Central memory CD8-positive, alpha-beta T cell (primary cell): ENCODE measurements around the gene HMGA1.
"Not testable (repeated sequence)": the region's sequence is repeated elsewhere in the genome, so short reads cannot be mapped to it uniquely, and the experiment has no call there.

Experiments
- ATAC-seq: fragments of 150-1000 bp; cut with Tn5 transposase; replicated peaks from 2 replicates; pipeline ENCODE4 v1.10.0; 2022; ENCODE audit warnings: mild to moderate bottlenecking, moderate FRiP score, moderate number of reproducible peaks; ENCODE audit not compliant: poor library complexity, severe bottlenecking; ENCODE audit errors: extremely low read depth
- DNase-seq, 2 donors: peaks; one replicate each; pipeline ENCODE4 v3.0.0; 2021; ENCODE audit warnings: low spot score in 2 of 2
- H3K27ac Mint-ChIP-seq: one replicate; pipeline ENCODE4 v1.8.0; 2022; ENCODE audit warnings: low read depth, mild to moderate bottlenecking, moderate library complexity, mixed read lengths
- H3K27me3 Mint-ChIP-seq: one replicate; pipeline ENCODE4 v1.8.0; 2022; ENCODE audit warnings: mixed read lengths
- H3K36me3 Mint-ChIP-seq: one replicate; pipeline ENCODE4 v1.8.0; 2022; ENCODE audit warnings: mild to moderate bottlenecking, moderate library complexity, mixed read lengths; ENCODE audit not compliant: insufficient read depth
- H3K4me1 Mint-ChIP-seq: one replicate; pipeline ENCODE4 v1.8.0; 2022; ENCODE audit warnings: mixed read lengths
- H3K4me3 Mint-ChIP-seq: one replicate; pipeline ENCODE4 v1.8.0; 2022; ENCODE audit warnings: mild to moderate bottlenecking, moderate library complexity, mixed read lengths
- H3K9me3 Mint-ChIP-seq: one replicate; pipeline ENCODE4 v1.8.0; 2022; ENCODE audit warnings: mixed read lengths

The HMGA1 gene

GRCh38 chr6:34238585-34239499, 2.2 kb downstream of the HMGA1 start:
- peaks cover 54% of the 10 kb centered on the region for H3K4me1 Mint-ChIP-seq
- DNase-seq (no peak), ATAC-seq (no peak)
- H3K4me3 Mint-ChIP-seq, result peak overlapping the region; percentile 77
- no peaks in the 10 kb centered on the region for H3K9me3 Mint-ChIP-seq
- H3K36me3 Mint-ChIP-seq, result peaks cover 28% of the 10 kb centered on the region
- peak overlapping the region; percentile 81 for H3K27ac Mint-ChIP-seq
- H3K27me3 Mint-ChIP-seq, result no peaks in the 10 kb centered on the region

DNA sequence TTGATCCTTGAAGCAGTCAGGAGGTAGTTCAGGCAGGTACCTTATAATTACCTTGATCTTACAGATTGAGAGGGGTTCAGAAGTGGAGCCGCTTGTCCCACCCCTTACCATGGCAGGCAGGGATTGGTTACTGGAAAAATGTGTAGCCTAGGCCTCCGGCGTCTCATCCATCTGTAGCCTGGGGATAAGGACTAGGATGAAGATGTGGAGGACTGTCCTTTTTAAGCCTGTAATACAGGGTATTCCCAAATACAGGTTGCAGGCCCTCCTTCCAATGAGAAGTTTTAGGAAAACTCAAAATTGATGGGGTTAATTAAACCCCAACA, 2.8 kb downstream of the HMGA1 start:
- Mint-ChIP-seq H3K9me3 (no peaks in the 10 kb centered on the region), H3K27me3 (no peaks in the 10 kb centered on the region), H3K4me1 (peaks cover 49% of the 10 kb centered on the region), H3K4me3 (peak overlapping the region; percentile 77), H3K27ac (peak overlapping the region; percentile 49), H3K36me3 (peaks cover 27% of the 10 kb centered on the region)
- ATAC-seq (no peak), DNase-seq (no peak)

- H3K4me1 Mint-ChIP-seq, result peaks cover 49% of the 10 kb centered on the region
- H3K9me3 Mint-ChIP-seq, result no peaks in the 10 kb centered on the region
- ATAC-seq (no peak), DNase-seq (no peak)
- H3K27ac Mint-ChIP-seq, result peak overlapping the region; percentile 49
- H3K36me3 Mint-ChIP-seq, result peaks cover 27% of the 10 kb centered on the region
- H3K4me3 Mint-ChIP-seq, result no peak overlapping the region
- H3K27me3 Mint-ChIP-seq, result no peaks in the 10 kb centered on the region
These were observed 3.2 kb downstream of the HMGA1 start for GRCh38 chr6:34239893-34240292.

GRCh38 chr6:34240329-34241248, 3.9 kb downstream of the HMGA1 start:
- no peak overlapping the region for H3K4me3 Mint-ChIP-seq
- H3K27ac Mint-ChIP-seq, result no peak overlapping the region
- peaks cover 28% of the 10 kb centered on the region for H3K36me3 Mint-ChIP-seq
- peaks cover 56% of the 10 kb centered on the region for H3K4me1 Mint-ChIP-seq
- no peak for ATAC-seq
- H3K27me3 Mint-ChIP-seq, result no peaks in the 10 kb centered on the region
- DNase-seq, result no peak
- H3K9me3 Mint-ChIP-seq, result no peaks in the 10 kb centered on the region

DNA sequence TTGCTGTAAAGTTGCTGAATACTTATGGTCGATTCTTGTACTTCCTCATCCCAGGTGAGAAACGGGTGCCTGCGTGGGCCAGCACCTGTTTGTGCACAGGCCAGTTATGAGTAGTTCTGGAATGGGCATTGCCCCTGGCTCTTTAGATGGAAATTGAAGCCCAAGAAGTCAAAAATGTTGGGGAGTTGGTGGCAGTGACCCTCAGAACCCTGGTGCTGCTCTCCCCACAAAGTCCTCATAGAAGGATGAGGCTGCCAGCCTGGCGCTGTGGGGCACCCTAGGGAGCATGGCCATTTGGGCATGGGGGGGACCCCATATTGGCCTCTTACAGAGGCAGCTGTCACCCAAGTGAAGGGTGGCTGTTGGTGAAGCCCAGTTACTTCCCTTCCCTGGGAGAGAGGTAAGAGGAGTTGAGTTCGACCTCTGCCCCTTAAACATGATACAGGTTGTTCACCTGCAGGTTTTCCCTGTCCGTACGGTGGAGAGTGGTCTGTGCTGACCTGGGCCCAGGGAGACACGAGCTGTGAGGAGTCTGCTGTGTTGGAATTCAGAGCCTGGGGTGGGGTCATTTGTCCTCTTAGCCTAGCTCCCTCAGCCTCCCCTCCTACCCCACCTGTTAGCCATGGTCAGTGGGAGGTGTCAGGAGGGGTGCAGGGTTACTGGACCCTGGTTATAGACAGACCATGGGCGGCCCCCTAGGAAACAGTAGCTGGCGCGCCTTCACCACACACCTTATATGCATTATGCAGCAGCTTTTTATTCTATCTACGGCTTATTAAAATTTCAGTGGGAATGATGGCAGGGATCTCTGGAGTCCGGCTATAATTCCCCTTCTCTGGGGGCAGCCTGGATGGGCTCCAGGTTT, 4.9 kb downstream of the HMGA1 start:
- Mint-ChIP-seq H3K4me3 (no peak overlapping the region), H3K36me3 (peaks cover 25% of the 10 kb centered on the region), H3K27ac (peak overlapping the region; percentile 51), H3K27me3 (no peaks in the 10 kb centered on the region), H3K4me1 (peaks cover 55% of the 10 kb centered on the region), H3K9me3 (no peaks in the 10 kb centered on the region)
- ATAC-seq, result no peak
- DNase-seq, result no peak

DNA sequence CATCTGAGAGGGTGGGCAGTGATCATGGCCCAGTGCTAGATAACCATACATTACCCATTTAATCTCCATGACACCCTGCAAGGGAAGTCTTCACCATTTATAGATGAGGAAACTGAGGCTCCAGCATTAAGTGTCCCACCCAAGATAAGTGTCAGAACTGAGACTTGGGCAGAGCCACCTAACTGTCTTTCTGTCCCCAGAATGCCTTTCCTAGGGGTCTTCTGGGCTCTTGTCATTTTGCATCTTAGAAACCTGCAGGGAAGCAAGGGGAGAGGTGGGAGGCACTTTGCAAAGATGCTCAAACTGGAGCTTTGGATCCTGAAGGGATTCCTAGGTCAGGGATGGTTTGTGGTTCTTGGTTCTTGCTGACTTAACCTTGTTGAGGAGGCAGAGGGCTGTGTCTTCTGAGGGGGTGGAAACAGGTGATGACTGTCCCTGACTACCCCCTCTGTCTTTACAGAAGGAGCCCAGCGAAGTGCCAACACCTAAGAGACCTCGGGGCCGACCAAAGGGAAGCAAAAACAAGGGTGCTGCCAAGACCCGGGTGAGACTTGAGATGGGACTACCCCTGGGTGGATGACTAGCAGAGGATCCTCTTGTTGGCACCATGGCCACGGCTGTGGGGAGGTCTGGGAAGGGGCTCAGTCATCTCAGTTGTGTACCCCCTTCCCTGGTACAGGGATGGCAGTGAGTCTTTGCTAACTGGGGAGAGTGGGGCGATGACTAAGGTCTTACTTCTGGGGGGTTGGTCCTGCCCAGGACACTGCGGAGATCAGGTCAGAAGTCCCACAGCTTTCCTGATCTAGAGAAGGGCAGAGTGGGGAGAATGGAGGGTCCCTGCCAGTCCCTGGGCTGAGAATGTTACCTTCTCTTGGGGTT, 5.8 kb downstream of the HMGA1 start:
- no peak for DNase-seq
- Mint-ChIP-seq H3K4me1 (peaks cover 64% of the 10 kb centered on the region), H3K4me3 (no peak overlapping the region), H3K9me3 (no peaks in the 10 kb centered on the region), H3K27ac (peak overlapping the region; percentile 51), H3K36me3 (peaks cover 26% of the 10 kb centered on the region), H3K27me3 (no peaks in the 10 kb centered on the region)
- ATAC-seq, result no peak

- Mint-ChIP-seq H3K4me3 (no peak overlapping the region), H3K36me3 (peaks cover 28% of the 10 kb centered on the region), H3K9me3 (no peaks in the 10 kb centered on the region), H3K27ac (no peak overlapping the region), H3K4me1 (peaks cover 70% of the 10 kb centered on the region), H3K27me3 (no peaks in the 10 kb centered on the region)
- no peak for DNase-seq
- ATAC-seq, result no peak
These were observed 6.6 kb downstream of the HMGA1 start for GRCh38 chr6:34243131-34243771.

DNA sequence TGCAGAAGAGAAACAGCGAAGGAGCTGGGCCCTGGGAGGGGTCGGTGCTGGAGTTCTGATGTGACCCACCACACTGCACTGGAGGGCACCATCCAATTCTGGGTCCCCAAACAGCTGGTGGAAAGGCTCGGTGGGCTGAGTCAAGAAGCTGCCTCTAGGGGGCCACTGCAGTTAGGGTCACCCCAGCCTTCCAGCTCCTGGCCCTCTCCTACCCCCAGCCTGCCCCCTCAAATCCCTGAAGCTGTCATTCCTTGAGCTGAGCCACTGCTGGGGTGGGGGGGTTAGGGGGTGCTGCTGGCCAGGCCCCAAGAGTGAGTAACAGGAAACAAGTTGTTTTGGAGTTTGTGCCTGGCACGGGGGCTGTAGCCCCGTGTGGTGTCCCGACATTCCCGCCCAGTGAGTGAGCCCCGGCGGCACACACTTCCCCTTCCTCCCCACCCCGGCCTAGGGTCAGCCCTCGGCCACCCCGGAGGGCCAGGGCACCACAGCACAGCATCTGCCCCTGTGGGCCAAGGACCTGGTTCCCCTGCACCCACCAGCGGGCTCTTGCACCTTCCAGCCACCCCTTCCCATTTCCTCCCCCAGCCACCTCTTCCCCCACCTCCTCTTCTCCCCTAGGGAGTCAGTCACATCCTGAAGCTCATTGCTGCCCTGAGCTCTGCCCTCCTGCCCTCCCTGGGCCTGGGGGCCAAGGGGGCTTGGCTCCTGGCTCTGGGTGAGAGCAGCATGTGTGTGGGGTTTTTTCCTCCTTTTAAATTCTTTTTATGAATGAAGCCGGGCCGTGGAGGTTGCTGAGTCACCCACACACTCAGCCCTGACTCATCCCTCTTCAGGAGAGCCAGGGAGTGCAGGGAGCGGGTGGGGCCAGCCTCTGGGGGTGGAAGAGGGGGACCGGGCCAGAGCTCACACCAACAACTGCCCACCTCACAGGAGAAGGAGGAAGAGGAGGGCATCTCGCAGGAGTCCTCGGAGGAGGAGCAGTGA, 7.5 kb downstream of the HMGA1 start:
- Mint-ChIP-seq H3K4me3 (no peak overlapping the region), H3K27me3 (no peaks in the 10 kb centered on the region), H3K27ac (no peak overlapping the region), H3K4me1 (peaks cover 67% of the 10 kb centered on the region), H3K9me3 (no peaks in the 10 kb centered on the region), H3K36me3 (peaks cover 33% of the 10 kb centered on the region)
- DNase-seq (no peak), ATAC-seq (no peak)

GRCh38 chr6:34245032-34245760, 8.5 kb downstream of the HMGA1 start:
- not testable (repeated sequence) for DNase-seq, H3K27me3 Mint-ChIP-seq, H3K4me3 Mint-ChIP-seq, H3K9me3 Mint-ChIP-seq, ATAC-seq, H3K27ac Mint-ChIP-seq
- Mint-ChIP-seq H3K36me3 (peaks cover 37% of the 10 kb centered on the region), H3K4me1 (peaks cover 65% of the 10 kb centered on the region)

DNA sequence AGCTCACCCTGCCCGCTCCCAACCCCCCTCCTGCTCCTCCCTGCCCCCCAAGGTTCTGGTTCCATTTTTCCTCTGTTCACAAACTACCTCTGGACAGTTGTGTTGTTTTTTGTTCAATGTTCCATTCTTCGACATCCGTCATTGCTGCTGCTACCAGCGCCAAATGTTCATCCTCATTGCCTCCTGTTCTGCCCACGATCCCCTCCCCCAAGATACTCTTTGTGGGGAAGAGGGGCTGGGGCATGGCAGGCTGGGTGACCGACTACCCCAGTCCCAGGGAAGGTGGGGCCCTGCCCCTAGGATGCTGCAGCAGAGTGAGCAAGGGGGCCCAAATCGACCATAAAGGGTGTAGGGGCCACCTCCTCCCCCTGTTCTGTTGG, 9.1 kb downstream of the HMGA1 start:
- H3K4me1 Mint-ChIP-seq, result peaks cover 62% of the 10 kb centered on the region
- peak overlapping the region; percentile 25 for H3K4me3 Mint-ChIP-seq
- not testable (repeated sequence) for DNase-seq, ATAC-seq, H3K9me3 Mint-ChIP-seq, H3K27me3 Mint-ChIP-seq, H3K27ac Mint-ChIP-seq
- H3K36me3 Mint-ChIP-seq, result peaks cover 35% of the 10 kb centered on the region
